AG04450 (cell line): ENCODE measurements around the gene GCKR. TPM values are rescaled to one million over a fixed set of nuclear protein-coding genes. Genes with fewer than 3 reads are reported as not detected.
"Not testable (repeated sequence)": the region's sequence is repeated elsewhere in the genome, so short reads cannot be mapped to it uniquely, and the experiment has no call there.

Source experiments
- CTCF ChIA-PET: fragments of 300-600, 350-600 bp; formaldehyde crosslinking; extraction: SDS; loops from one replicate; lab custom pipeline; 2022; ENCODE audit warnings: antibody characterized with exemption, inconsistent platforms; lab: Charles Lee
- POLR2A ChIA-PET: fragments of 350-600 bp; formaldehyde crosslinking; extraction: SDS; loops from one replicate; lab custom pipeline; 2021; ENCODE audit warnings: antibody characterized with exemption, inconsistent platforms; lab: Yijun Ruan, JAX
- DNase-seq: peaks from one replicate; pipeline ENCODE4 v3.0.0-alpha.2; 2011; ENCODE audit warnings: low read depth, low spot score
- H3K27ac ChIP-seq: one replicate; pipeline ENCODE4 v1.5.1; 2012; ENCODE audit warnings: low read depth, low read length, control low read depth
- H3K27me3 ChIP-seq: one replicate; pipeline ENCODE4 v1.6.0; 2012; ENCODE audit warnings: low read length; ENCODE audit not compliant: control insufficient read depth, insufficient read depth
- H3K4me3 ChIP-seq: 2 replicates; pipeline ENCODE4 v1.5.1; 2011; ENCODE audit warnings: mild to moderate bottlenecking, low read depth, low read length, control low read depth
- H3K9me3 ChIP-seq: 2 replicates; pipeline ENCODE4 v1.5.1; 2012; ENCODE audit warnings: low read length; ENCODE audit not compliant: control insufficient read depth, insufficient read depth
- CTCF ChIP-seq: IDR thresholded peaks from 2 replicates; pipeline ENCODE4 v1.5.1; 2011; ENCODE audit warnings: low read depth, low read length, control low read depth, inconsistent platforms
- polyA plus RNA-seq: library from polyadenylated mRNA; depleted of rRNA; stranded (reverse); fragments of >200 nt; gene quantifications from 2 replicates; pipeline ENCODE4 v1.2.3, GENCODE V29; 2011

The GCKR gene
- polyA plus RNA-seq, 1 experiment: 0.36 TPM

DNA sequence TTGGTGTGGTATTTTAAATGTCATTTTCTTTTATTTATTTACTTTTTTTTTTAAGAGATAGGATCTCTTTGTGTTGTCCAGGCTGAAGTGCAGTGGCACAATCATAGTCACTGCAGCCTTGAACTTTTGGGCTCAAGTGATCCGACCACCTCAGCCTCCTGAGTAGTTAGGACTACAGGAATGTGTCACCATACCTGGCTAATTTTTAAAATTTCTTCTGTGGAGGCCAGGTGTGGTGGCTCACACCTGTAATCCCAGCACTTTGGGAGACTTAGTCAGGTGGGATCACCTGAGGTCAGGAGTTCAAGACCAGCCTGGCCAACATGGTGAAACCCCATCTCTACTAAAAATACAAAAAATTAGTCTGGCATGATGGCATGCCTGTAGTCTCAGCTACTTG is 52.7 kb downstream of the GCKR start:
- POLR2A ChIA-PET: no interaction called here
- no peaks in the 10 kb centered on the region for H3K9me3 ChIP-seq
- TF ChIP-seq CTCF: no peak
- peaks cover 7% of the 10 kb centered on the region for H3K27me3 ChIP-seq
- DNase-seq: no peak
- CTCF ChIA-PET: no interaction called here
- no peak overlapping the region for H3K27ac ChIP-seq
- no peak overlapping the region for H3K4me3 ChIP-seq

- no peak for DNase-seq
- TF ChIP-seq CTCF: no peak
- no peak overlapping the region for H3K4me3 ChIP-seq
- POLR2A ChIA-PET: interaction anchor here (0.7 kb wide), 1 partner anchor 22 kb away, joined by 3 read pairs; no protein-coding TSS in a partner anchor
- CTCF ChIA-PET: no interaction called here
- no peak overlapping the region for H3K27ac ChIP-seq
- no peaks in the 10 kb centered on the region for H3K9me3 ChIP-seq
- H3K27me3 ChIP-seq: peaks cover 7% of the 10 kb centered on the region
These were observed 54.9 kb downstream of the GCKR start for GRCh38 chr2:27551514-27551913.

DNA sequence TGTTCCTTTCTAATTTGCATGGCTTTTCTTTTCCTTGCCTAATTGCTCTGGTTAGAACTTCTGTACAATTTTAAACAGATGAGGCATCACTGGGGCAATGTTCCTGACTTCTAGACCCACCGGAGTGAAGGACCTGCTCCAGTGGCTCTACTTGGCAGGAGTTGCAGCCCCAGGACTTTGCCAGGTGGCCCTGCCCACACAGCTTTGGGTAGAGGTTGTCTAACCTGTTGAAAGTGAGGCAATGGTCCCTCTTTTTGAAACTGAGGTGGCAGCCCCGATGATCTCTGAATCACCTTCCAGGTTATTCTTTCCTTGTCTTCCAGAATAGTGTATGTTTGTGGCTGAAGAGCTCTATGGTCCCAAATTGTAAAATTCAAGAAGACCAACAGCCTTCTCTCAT is 56.3 kb downstream of the GCKR start:
- TF ChIP-seq CTCF: no peak
- Histone ChIP-seq H3K27me3 (peaks cover 7% of the 10 kb centered on the region), H3K27ac (no peak overlapping the region), H3K4me3 (no peak overlapping the region), H3K9me3 (no peaks in the 10 kb centered on the region)
- ChIA-PET CTCF (no interaction called here), POLR2A (no interaction called here)
- DNase-seq: no peak

DNA sequence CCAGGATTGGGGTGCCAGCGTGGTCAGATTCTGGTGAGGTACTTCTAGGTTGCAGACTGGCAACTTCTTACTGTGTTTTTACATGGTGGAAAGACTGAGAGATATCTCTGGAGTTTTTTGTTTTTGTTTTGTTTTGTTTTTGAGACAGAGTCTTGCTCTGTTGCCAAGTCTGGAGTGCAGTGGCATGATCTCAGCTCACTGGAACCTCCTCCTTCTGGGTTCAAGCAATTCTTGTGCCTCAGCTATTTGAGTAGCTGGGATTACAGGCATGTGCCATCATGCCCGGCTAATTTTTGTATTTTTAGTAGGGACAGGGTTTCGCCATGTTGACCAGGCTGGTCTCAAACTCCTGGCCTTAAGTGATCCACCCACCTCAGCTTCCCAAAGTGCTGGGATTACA is 57.8 kb downstream of the GCKR start:
- DNase-seq, H3K27me3 ChIP-seq, H3K9me3 ChIP-seq, H3K27ac ChIP-seq, POLR2A ChIA-PET, CTCF ChIA-PET, H3K4me3 ChIP-seq: not testable (repeated sequence)

- no peak overlapping the region for H3K27ac ChIP-seq
- no peak overlapping the region for H3K4me3 ChIP-seq
- TF ChIP-seq CTCF: no peak
- CTCF ChIA-PET: no interaction called here
- H3K9me3 ChIP-seq: no peaks in the 10 kb centered on the region
- POLR2A ChIA-PET: no interaction called here
- H3K27me3 ChIP-seq: no peaks in the 10 kb centered on the region
- DNase-seq: no peak
These were observed 62.6 kb downstream of the GCKR start for GRCh38 chr2:27559228-27559627.

GRCh38 chr2:27561060-27561459 is 64.4 kb downstream of the GCKR start:
- Histone ChIP-seq H3K27ac (no peak overlapping the region), H3K4me3 (no peak overlapping the region), H3K9me3 (no peaks in the 10 kb centered on the region), H3K27me3 (no peaks in the 10 kb centered on the region)
- no peak for DNase-seq
- POLR2A ChIA-PET: no interaction called here
- CTCF ChIA-PET: no interaction called here
- no peak for TF ChIP-seq CTCF
